Measurements from ENCODE around the gene TMEM63A.
"Not testable (repeated sequence)": the region's sequence is repeated elsewhere in the genome, so short reads cannot be mapped to it uniquely, and the experiment has no call there.

TMEM63A gene

DNA sequence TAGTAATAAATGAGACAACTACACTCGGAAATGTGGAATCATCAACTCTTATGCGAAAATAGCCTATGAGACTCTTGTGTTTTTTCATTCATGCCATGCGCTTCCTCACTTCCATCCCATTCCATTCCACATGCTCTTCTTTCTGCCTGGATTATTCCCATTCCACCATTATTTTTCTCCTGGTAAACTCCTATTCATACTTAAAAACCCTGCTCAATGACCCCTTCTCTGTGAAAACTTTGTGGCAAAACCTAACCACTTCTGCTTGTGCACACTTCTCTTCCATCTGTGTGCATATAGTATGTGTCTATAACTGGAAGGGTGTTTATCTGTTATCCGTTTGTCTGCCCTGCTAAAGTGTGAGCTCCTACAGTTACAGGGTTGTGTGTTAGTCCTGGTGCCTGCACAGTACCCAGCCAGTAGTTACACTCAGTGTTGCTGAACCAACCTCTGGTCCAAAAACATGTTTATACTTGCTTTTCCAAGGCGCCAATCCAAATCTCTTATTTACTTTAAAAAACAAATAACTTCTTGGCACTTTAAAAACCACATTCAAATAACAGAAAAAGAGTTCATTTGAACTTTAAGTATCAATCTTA is 61.6 kb downstream of the TMEM63A start:
- no peak for DNase-seq (ENCODE audit: low read depth in 2 of 2)

DNA sequence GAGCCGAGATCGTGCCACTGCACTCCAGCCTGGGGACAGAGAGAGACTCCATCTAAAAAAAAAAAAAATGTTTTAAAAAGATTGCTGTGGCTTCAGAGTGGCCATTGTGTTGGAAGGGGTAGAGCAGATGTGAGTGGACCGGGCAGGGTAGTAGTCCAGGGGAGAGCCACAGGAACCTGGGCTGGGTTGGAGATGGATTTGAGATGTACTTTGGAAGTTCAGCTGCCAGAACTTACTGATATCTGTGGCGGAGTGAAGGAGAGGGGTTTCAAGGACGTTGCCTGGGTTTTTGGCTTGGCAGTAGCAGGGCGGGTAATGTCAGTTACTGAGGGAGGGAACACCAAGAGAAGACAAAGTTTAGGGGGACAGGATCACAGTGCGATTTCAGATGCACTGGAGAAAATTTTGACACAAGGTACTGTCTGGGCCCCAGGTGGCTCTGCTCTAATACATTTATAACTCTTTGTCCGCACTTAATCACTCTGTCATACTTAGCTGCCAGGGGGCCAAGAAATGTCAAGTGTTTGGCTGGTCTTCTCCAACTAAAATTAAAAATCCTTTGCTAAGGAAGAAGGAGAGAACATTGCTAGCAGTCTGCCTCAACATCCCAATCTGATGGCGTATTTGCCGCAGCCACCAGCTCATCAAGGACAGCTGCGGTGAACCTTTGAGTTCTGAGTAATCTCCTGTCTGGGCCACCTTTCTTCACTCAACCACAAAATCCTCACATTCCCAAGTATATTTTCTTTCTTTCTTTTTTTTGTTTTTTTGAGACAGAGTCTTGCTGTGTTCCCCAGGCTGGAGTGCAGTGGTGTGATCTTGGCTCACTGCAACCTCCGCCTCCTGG is 62.6 kb downstream of the TMEM63A start:
- DNase-seq (ENCODE audit: low read depth in 2 of 2), result no peak

DNA sequence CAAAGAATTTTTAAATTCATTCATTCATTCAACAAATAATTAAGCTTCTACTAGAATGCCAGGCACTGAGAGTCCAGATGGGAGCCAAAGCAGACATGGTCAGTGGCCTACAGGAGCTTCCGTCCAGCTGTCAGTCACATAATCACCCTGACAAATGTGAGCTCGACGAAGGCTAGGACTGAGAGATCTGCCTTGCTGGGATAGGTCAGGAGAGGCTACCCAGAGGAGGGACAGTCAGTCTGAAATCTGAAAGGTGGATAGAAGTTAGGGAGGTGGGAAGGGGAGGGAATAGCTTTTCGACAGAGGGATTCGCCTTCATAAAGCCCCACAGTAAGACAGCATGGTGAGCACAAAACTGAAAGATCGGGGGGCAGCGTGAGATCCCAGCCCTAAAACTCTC is 64.0 kb downstream of the TMEM63A start:
- DNase-seq (ENCODE audit: low read depth in 2 of 2), result no peak

DNA sequence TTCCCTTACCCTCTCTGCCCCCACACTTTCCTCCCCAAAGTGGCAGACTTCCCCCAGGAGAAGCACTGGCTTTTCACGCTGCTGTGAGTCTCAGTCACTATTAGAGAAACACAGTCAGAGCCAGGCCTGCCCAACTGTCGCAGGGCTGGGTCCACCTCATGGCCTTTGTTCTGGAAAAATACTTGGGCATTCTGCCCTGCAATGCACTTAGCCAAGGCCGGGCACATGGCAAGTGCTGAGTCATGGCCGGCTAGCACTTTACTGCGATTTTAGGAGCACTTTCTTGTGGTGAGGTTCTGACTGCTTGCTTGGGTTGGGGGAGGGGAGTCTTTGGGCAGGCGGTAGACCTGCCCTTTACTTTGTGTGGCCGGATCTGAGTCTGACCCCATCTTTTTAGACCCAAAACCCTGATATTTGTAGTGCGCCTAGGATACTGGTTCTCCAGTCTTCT is 64.5 kb downstream of the TMEM63A start:
- no peak for DNase-seq (ENCODE audit: low read depth in 2 of 2)

DNA sequence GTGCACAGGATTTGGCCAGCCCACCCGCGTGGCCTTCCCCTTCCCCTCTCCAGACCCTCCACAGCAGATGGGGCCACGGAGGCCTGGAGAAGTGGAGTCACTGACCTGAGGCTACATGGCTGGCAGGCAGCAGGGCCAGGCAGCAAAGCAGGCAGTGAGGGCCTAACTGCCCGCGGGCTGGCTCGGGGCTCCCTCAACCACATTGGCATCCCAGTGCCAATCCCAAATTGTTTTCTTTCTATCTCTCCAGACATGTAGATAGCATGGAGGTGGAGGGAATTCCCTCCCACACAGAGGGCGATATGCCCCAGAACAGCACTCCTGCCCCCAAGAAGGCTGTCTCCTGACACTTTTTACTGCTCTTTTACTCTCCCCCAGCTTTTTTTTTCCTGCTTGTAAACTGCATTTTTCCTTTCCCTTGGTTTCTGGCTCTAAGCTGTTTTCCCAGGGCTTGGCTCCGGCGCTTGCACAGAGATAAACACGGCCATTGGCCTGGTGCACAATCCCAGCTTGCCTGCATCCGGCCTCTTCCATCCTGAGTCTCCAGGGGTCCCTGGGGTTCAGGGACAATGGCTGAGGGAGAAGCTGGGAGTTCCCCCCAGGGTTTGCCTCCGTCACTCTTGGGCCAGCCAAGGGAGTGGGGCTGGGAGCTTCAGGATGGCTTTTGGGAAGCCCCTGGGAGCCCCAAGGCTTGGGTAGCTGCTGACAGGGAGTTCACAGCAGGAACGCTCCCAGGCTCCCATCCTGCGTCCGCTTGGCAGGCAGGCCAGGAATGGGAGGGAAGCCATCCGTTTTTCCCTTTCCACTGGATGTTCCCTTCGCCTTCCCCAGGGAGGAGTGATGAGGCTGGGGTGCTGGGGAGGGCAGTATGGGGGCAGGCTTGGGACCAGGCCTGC is 65.3 kb downstream of the TMEM63A start:
- DNase-seq (ENCODE audit: low read depth in 2 of 2), result no peak

DNA sequence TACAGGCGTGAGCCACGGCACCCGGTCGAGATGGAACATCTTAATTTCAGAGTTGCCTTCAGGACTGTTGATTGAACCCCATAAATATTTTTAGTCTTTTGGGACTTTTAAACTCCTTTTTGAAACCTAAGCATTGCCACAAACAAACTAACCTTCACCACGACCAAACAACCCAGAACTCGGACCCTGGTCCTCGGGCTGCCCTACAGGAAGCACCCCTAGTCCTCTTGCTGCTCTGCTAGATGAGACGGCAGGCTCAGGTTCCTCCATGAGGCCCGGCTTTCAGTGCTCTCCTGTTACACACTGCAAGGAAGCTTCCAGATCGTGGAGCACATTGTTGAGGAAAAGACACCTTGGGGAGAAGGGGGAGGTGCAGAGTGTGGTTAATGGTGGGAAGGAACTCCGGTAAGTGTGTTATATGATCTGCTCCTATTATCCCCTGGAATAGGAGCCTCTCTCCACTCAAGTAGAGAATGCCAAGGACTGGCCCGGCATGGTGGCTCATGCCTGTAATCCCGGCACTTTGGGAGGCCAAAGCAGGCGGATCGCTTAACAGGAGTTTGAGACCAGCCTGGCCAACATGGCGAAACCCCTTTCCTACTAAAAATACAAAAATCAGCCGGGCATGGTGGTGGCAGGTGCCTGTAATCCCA is 66.5 kb downstream of the TMEM63A start:
- no peak for DNase-seq (ENCODE audit: low read depth in 2 of 2)

DNA sequence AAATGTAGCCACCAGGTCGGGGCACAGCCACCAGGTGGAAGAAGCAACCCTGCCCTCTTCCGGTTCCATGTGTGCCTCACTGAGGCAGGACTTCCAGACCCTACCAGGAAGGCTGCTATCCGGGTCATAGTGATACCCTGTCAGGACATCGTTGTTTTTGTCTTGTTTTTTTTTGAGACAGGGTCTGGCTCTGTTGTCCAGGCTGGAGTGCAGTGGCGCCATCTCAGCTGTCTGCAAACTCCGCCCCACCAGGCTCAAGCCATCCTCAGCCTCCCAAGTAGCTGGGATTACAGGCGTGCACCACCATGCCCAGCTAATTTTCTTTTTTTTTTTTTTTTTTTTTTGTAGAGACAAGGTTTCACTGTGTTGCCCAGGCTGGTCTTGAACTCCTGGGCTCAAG is 67.1 kb downstream of the TMEM63A start:
- not testable (repeated sequence) for DNase-seq (ENCODE audit: low read depth in 2 of 2)

DNA sequence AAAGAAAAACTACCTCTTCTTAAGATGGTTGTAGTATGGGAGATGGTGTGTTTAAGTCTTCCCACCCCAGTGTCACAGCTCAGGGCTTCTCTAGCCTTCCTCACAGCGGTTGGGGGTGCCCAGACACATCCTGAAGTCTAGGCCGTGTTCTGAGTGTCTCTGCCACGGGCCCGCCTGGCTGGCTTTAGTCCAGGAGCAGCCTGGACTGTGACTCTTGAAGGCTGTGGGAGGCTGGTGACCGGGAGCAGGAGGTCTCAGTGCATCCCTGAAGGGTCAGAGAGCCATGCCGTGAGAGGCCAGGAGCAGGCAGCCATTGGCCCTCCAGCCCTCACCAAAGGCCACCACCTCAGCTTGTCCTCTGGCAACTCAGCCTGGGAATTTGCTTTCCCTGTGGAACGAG is 67.8 kb downstream of the TMEM63A start:
- DNase-seq (ENCODE audit: low read depth in 2 of 2), result no peak

DNA sequence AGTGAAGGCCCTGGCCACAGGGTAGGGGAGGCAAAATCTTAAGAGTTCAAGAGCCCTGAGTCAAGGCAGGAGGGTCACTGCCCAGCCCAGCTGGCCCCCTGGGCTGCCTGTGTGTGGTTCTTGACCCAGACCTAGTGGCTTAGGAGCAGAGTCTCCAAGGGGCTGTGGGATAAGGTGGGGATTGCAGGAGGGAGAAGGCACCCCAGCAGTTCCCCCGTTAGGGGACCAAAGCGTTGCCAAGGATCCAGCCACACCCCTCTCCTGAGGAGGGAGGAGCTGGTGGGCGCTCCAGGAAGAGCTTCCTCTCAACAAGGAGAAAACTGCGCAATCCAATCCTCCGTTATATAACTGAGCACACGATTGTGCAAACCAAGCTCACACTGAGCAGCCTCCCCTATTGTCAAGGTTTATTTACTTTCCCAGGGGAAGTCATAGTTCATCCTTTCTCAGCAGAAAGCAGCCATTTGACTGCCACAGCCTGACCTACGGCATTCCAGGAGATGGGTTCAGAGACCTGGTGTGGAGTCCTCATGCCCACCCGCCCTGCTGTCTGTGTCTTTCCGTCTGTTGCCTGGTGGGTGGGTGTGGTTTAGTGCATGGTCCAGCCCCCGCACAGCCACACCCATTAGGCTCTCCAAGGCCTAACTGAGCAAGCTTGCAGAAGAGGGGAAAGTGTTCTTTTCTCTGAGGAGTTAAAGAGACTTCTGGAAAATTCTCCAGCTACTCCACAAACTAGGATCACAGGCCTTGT is 68.8 kb downstream of the TMEM63A start:
- no peak for DNase-seq (ENCODE audit: low read depth in 2 of 2)

DNA sequence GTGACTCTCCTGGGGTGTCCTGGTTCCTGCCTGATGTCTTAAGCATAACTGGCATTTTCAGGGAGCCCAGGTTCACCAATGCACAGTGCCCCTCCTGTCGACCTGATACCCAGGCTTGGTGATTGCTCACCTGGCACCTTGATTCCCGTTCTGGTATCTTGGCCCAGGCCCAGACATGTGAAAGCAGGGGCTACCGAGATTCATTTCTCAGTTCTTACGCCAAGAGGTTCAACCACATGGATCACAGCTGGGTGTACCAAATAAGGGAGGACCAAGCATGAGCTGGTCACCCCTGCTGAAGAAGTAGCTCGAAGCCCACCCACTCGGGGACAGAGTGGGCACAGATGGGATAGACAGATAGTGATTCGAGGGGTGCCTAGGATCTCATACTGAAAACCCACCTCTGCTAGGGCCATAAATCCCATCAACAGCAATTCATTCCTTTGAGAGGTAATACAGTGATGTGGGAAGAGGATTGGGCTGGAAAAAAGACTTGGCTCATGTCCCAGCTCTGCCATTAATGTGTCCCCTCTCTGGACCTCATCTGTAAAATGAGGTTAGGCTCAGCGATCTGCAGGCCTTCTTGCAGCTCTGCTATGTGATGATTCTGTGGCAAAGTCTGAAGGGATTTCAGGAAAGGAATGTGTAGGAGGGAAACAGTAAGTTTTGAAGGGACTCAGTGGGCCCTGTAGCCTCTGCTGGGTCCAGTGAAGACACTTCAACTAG is 69.5 kb downstream of the TMEM63A start:
- DNase-seq (ENCODE audit: low read depth in 2 of 2), result no peak

DNA sequence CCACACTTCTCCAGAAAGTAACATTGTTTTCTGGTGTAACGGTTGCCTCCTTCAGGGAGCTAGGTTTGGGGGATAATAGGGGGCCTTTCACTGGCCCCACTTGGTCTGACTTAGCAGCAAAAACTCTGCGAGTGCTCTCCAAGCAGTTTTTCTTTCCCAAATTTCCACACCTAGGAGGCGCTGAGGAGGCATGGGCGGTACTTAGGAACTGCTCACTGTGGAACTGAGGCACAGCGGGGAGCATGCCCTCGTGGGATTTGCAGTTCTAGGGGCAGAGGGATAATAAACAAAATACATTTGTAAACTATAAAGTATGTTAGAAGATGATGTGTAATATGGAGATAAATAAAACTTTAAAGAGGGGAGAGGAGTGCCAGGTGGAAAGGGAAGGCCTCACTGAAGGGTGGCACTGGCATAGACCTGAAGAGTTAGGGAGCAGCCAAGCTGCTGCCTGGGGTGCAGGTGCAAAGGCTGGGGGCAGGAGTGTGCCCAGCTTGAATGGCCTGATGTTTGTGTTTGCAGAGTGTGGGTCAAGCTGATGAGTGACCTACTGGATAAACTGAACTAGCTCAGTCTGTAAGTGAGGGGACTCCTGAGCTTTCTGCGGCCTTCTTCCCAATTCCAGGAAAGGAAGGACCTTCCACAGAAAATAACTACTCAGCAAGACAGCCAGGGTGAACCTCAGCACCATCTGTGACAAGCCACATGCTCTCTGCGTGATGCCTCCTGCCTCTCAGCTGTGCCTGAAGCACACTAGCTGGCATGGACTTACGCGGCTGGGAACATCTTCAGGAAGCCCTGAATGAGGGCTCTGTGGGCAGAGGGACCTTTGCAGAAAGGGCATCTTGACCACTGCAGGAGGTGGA is 70.3 kb downstream of the TMEM63A start:
- DNase-seq (ENCODE audit: low read depth in 2 of 2), result no peak

DNA sequence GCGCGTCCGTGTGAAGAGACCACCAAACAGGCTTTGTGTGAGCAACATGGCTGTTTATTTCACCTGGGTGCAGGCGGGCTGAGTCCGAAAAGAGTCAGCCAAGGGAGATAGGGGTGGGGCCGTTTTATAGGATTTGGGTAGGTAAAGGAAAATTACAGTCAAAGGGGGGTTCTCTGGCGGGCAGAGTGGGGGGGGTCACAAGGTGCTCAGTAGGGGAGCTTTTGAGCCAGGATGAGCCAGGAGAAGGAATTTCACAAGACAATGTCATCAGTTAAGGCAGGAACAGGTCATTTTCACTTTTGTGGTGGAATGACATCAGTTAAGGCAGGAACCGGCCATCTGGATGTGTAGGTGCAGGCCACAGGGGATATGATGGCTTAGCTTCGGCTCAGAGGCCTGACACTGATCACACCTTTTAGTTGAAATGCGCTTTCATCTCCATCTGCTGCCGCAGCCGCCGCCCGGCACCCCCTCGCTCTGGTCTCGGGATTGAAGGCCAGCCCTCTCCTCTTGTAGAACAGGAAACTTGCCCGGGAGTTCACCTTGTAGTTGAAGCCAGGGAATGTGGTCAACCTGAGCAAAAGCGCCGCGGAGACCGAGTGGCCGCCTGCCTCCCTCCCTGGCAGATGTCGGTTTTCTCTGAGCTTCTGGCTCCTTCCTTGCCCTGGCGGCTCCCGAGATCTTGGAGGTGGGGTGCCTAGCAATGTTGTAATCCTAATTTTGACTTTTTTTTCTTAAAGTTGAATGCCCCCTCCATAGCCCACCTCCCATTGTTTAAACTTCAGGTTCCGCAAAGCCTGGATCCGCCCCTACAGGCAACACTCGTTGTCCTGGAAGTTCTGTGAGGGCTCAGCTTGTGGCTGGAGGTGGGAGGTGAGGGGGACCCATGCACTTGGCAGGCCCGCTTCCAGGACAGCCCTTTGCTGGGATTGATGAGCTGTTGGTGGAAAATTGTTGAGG is 71.3 kb downstream of the TMEM63A start:
- DNase-seq (ENCODE audit: low read depth in 2 of 2), result not testable (repeated sequence)

DNA sequence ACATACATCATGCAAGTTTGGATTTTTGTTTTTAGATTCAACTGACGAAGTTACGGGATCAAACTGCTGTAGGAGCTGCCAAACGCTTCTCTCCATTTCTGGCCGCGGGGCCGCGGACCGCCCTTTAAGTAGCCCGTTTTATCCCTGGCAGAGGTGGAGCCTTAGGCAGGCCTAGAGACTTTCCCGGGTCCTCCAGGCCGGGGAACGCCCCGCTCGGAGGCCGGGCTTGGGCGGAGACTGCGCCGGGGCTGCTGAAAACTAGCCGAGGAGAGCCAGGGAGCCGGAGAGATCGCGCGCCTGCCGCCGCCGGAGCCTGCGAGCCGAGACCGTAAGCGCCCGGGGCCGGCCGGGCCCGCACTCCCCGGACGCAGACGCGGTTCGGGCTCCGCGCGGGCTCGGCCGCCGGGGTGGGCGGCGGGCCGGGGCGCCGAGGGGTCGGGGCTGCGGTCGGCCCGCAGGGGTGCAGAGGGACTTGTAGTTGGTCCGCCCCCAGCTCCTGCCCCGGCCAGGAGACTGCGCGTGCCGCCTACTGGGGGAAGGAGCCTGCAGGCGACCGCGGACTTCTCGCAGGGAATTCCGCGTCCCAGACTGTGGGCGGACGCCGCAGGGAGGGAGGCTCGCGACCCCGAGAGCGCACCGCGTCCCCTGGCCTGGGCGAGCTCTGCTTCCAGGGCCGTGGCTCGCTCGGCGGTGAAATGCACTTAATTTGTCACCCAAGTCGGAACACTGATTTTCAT is 72.2 kb downstream of the TMEM63A start, which contains the start of gene EPHX1:
EPHX1 (plus strand) TSS at position 283 of the 737 bp plus-strand sequence. CDS start 18,606 bp downstream, outside the sequence.
- DNase-seq (ENCODE audit: low read depth in 2 of 2), result peak; percentile 54 to 70

DNA sequence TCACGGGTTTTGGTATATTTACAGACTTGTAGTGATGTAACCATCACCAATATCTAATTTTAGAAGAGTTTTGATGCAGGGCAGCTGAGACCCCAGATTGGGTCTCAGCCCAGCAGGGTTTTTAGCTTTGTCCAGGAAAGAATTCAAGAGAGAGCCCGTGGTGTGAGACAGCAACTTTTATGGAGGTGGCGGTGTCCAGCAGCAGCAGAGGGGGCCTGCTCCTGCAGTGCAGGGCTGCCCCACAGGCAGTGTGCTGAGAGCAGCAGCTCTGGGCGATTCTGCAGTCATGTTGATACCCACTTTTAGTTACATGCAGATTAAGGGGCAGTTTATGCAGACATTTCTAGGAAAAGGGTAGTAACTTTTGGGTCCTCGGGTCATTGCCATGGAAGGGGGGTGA is 74.0 kb downstream of the TMEM63A start:
- DNase-seq (ENCODE audit: low read depth in 2 of 2), result no peak

DNA sequence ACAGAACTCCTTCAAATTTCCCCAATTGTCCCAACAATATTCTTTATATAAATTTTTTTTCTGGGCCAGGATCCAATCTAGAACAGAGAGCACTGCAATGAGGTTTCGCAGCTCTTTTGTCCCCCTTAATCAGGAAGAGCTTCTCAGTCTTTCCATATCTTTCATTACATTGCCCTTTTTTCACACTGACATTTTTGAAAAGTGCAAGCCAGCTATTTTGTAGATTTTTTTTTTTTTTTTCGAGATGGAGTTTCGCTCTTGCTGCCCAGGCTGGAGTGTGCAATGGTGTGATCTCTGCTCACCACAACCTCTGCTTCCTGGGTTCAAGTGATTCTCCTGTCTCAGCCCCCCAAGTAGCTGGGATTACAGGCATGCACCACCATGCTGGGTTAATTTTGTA is 75.4 kb downstream of the TMEM63A start:
- DNase-seq (ENCODE audit: low read depth in 2 of 2), result not testable (repeated sequence)

DNA sequence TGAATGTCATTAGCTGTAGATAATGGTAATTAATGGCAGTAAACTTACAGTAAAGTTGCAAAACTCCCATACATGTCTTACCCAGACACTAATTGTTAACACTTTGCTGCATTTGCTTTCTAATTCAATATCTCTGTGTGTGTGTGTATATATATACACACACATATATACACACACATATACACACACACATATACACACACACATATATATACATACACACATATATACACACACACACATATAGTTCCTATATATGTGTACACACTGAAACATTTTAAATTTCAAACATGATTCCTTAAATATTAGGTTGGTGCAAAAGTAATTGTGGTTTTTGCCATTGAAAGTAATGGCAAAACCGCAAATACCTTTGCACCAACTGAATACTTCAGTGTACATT is 75.9 kb downstream of the TMEM63A start:
- DNase-seq (ENCODE audit: low read depth in 2 of 2), result no peak

DNA sequence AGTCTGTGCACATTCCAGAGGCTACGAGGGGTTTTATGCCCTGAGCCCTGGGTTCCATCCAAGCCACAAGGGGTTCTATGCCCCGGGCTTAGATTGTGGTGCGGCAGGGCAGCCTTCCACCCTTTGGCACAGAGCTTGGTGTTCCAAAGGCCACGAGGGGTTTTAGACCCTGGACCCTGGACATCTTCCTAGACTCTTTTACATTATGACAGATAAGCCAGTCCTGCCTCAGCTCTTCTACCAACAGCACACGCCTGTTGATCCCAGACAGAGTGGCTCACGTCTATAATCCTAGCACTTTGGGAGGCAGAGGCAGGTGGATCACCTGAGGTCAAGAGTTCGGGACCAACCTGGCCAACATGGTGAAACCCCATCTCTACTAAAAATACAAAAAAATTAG is 81.0 kb downstream of the TMEM63A start:
- DNase-seq (ENCODE audit: low read depth in 2 of 2), result not testable (repeated sequence)
